Liver (tissue), 9 donors: ENCODE results near the gene PZP. TPM values are rescaled to one million over a fixed set of nuclear protein-coding genes. Genes with fewer than 3 reads are reported as not detected.
"Not testable (repeated sequence)": the region's sequence is repeated elsewhere in the genome, so short reads cannot be mapped to it uniquely, and the experiment has no call there.

ENCODE experiments used
- DNase-seq: peaks from one replicate; pipeline ENCODE4 v3.0.0-alpha.2; 2017; ENCODE audit warnings: low spot score
- H3K27ac ChIP-seq, 2 donors: one replicate each; pipeline ENCODE4 v1.7.0; 2013; ENCODE audit warnings: inconsistent platforms in 2 of 2, low read length in 2 of 2, control low read depth in 1 of 2, low read depth in 1 of 2, mild to moderate bottlenecking in 1 of 2
- H3K27me3 ChIP-seq, 4 donors: one replicate each; pipeline versions ENCODE4 v1.6.1 to v1.7.0; 2013; ENCODE audit warnings: low read length in 3 of 4, inconsistent platforms in 1 of 4, mild to moderate bottlenecking in 1 of 4, moderate library complexity in 1 of 4; ENCODE audit not compliant: control insufficient read depth in 4 of 4, insufficient read depth in 4 of 4
- H3K36me3 ChIP-seq, 4 donors: one replicate each; pipeline versions ENCODE4 v1.6.1 to v1.7.0; 2013; ENCODE audit warnings: low read length in 3 of 4, mild to moderate bottlenecking in 3 of 4, low read depth in 1 of 4, moderate library complexity in 1 of 4; ENCODE audit not compliant: control insufficient read depth in 4 of 4, insufficient read depth in 3 of 4
- H3K4me1 ChIP-seq, 4 donors: one replicate each; pipeline versions ENCODE4 v1.6.1 to v1.7.0; 2013; ENCODE audit warnings: low read length in 3 of 4, mild to moderate bottlenecking in 3 of 4, moderate library complexity in 1 of 4; ENCODE audit not compliant: control insufficient read depth in 4 of 4, insufficient read depth in 4 of 4
- H3K4me3 ChIP-seq, 3 donors: one replicate each; pipeline versions ENCODE4 v1.6.1 to v1.7.0; 2013; ENCODE audit warnings: low read length in 3 of 3, control low read depth in 1 of 3, low read depth in 1 of 3, mild to moderate bottlenecking in 1 of 3
- H3K9ac ChIP-seq, 2 donors: one replicate each; pipeline ENCODE4 v1.7.0; 2013; ENCODE audit warnings: low read length in 2 of 2, mild to moderate bottlenecking in 2 of 2, moderate library complexity in 2 of 2, control low read depth in 1 of 2, low read depth in 1 of 2
- H3K9me3 ChIP-seq, 4 donors: one replicate each; pipeline versions ENCODE4 v1.6.1 to v1.7.0; 2013; ENCODE audit warnings: low read length in 3 of 4; ENCODE audit not compliant: control insufficient read depth in 4 of 4
- ATF3 ChIP-seq: IDR thresholded peaks from 2 replicates; pipeline ENCODE4 v1.6.1; 2016; ENCODE audit warnings: antibody characterized with exemption
- EGR1 ChIP-seq, 2 donors: IDR thresholded peaks; 2 replicates each; pipeline ENCODE4 v1.6.1; 2016 to 2018; ENCODE audit warnings: antibody characterized with exemption in 2 of 2, low read depth in 2 of 2
- FOXA1 ChIP-seq: IDR thresholded peaks from 2 replicates; pipeline ENCODE4 v1.6.1; 2016; ENCODE audit warnings: antibody characterized with exemption
- FOXA2 ChIP-seq: IDR thresholded peaks from 2 replicates; pipeline ENCODE4 v1.6.1; 2016; ENCODE audit warnings: antibody characterized with exemption
- GABPA ChIP-seq, 2 donors: IDR thresholded peaks in 1 of 2; conservative IDR thresholded peaks in 1 of 2; 2 replicates each; pipeline ENCODE4 v1.6.1; 2016; ENCODE audit warnings: antibody characterized with exemption in 2 of 2, mild to moderate bottlenecking in 1 of 2, moderate library complexity in 1 of 2
- HNF4A ChIP-seq, 2 donors: conservative IDR thresholded peaks; 2 replicates each; pipeline ENCODE4 v1.6.1; 2016; ENCODE audit warnings: antibody characterized with exemption in 2 of 2, mild to moderate bottlenecking in 2 of 2
- HNF4G ChIP-seq: IDR thresholded peaks from 2 replicates; pipeline ENCODE4 v1.6.1; 2016; ENCODE audit warnings: antibody characterized with exemption
- JUND ChIP-seq, 2 donors: IDR thresholded peaks; 2 replicates each; pipeline ENCODE4 v1.6.1; 2016; ENCODE audit warnings: antibody characterized with exemption in 2 of 2
- NR2F2 ChIP-seq: IDR thresholded peaks from 2 replicates; pipeline ENCODE4 v1.6.1; 2016; ENCODE audit warnings: antibody characterized with exemption
- RAD21 ChIP-seq, 2 donors: IDR thresholded peaks; 2 replicates each; pipeline ENCODE4 v1.6.1; 2016; ENCODE audit warnings: antibody characterized with exemption in 2 of 2, mild to moderate bottlenecking in 2 of 2
- RXRA ChIP-seq, 2 donors: IDR thresholded peaks; 2 replicates each; pipeline ENCODE4 v1.6.1; 2017 to 2018; ENCODE audit warnings: antibody characterized with exemption in 2 of 2, mild to moderate bottlenecking in 1 of 2
- SP1 ChIP-seq: IDR thresholded peaks from 2 replicates; pipeline ENCODE4 v1.6.1; 2018; ENCODE audit warnings: antibody characterized with exemption, mild to moderate bottlenecking
- TAF1 ChIP-seq: conservative IDR thresholded peaks from 2 replicates; pipeline ENCODE4 v1.6.1; 2016; ENCODE audit warnings: antibody characterized with exemption, mild to moderate bottlenecking
- YY1 ChIP-seq: IDR thresholded peaks from 2 replicates; pipeline ENCODE4 v1.6.1; 2016; ENCODE audit warnings: antibody characterized with exemption, mild to moderate bottlenecking
- whole genome bisulfite sequencing: extraction: QIAGEN DNeasy Blood & Tissue Kit; methylation state at CpG from one replicate; pipeline ENCODE4 v1.1.7; 2013; 5-methylcytosine and 5-hydroxymethylcytosine counted together
- polyA plus RNA-seq, 2 donors: library from polyadenylated mRNA; stranded (reverse) in 1 of 2; unstranded in 1 of 2; fragments of 200-250 nt in 1 of 2; fragments of >200 nt in 1 of 2; fragmentation: Nextera tagmentation in 1 of 2; extraction: Ambion mirVana in 1 of 2; gene quantifications; one replicate each; pipeline versions ENCODE4 v1.2.1 to v1.2.3, GENCODE V29; 2013 to 2015
- total RNA-seq, 2 donors: library from RNA; depleted of rRNA; stranded (reverse); fragments of >200 nt; gene quantifications; one replicate each; pipeline ENCODE4 v1.2.3, GENCODE V29; 2014
- TF ChIP-seq, protein P1 (sequence below): IDR thresholded peaks from 2 replicates; pipeline ENCODE4 v1.6.1; 2016; ENCODE audit warnings: antibody characterized with exemption
- TF ChIP-seq, protein P2 (sequence below): IDR thresholded peaks from 2 replicates; pipeline ENCODE4 v1.6.1; 2016; ENCODE audit warnings: antibody characterized with exemption
- TF ChIP-seq, protein P3 (sequence below): IDR thresholded peaks from 2 replicates; pipeline ENCODE4 v1.6.1; 2016; ENCODE audit warnings: antibody characterized with exemption, mild to moderate bottlenecking
- donor health status: healthy.
- donor health status: healthy.
- donor health status: healthy.
- donor health status: healthy.
- donor health status: healthy.

The PZP gene
- total and polyA plus RNA-seq, 4 donors = 0.05 to 18.7 (median 2.8) TPM

DNA sequence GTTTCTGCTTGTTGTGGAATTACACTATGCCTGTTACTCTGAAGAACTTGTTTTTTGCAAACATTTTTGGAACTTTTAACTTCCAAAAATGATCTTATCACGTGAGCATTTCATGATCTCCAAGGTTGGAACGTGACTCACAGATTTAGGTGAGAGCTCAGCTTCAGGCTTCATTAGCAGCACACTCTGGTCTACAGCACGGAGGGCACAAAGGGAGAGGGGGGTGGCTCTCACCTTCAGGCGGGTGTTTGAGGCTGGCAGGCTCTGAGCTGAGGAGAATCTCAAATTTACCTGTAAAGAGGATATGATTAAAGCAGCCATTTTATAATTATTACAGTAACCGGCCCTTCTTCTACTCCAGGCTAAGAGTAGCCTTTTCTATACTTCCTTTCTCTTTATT, 45.3 kb upstream of the PZP start:
- Histone ChIP-seq H3K36me3 (no peaks in the 10 kb centered on the region), H3K4me3 (no peak overlapping the region), H3K9ac (no peak overlapping the region), H3K27ac (no peak overlapping the region), H3K4me1 (peaks cover 0 to under 1% (median 0%) of the 10 kb centered on the region in 4 donors), H3K9me3 (no peaks in the 10 kb centered on the region), H3K27me3 (no peaks in the 10 kb centered on the region)
- no peak for TF ChIP-seq GABPA (IDR thresholded peaks at IDR 0.05 in 1 of 2, conservative IDR thresholded peaks at IDR 0.05 in 1 of 2)
- TF ChIP-seq RXRA (IDR thresholded peaks at IDR 0.05) = no peak
- DNase-seq = no peak
- WGBS = 53% methylated on average over 5 of the region's 5 CpGs

- H3K9ac ChIP-seq, H3K27ac ChIP-seq, DNase-seq, H3K4me3 ChIP-seq, H3K4me1 ChIP-seq, H3K27me3 ChIP-seq, H3K36me3 ChIP-seq, H3K9me3 ChIP-seq: not testable (repeated sequence)
- 97% methylated on average over 2 of the region's 2 CpGs for WGBS
Observed at GRCh38 chr12:9252791-9253190, 44.6 kb upstream of the PZP start.

DNA sequence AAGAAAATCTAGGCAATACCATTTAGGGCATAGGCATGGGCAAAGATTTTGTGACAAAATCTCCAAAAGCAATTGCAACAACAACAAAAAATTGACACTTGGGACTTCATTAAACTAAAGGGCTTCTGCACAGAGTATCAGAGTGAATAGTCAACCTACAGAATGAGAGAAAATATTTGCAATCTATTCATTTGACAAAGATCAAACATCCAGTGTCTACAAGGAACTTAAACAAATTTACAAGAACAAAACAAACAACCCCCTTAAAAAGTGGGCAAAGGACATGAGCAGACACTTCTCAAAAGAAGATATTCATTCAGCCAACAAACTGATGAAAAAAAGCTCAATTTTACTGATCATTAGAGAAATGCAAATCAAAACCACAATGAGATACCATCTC, 44.1 kb upstream of the PZP start:
- Histone ChIP-seq H3K27me3 (no peaks in the 10 kb centered on the region), H3K4me1 (peaks cover 0 to 3% (median 0%) of the 10 kb centered on the region in 4 donors), H3K9ac (no peak overlapping the region), H3K9me3 (no peaks in the 10 kb centered on the region), H3K27ac (no peak overlapping the region), H3K4me3 (no peak overlapping the region), H3K36me3 (no peaks in the 10 kb centered on the region)
- DNase-seq = no peak
- TF ChIP-seq SP1 = no peak
- TF ChIP-seq, protein P1, sequence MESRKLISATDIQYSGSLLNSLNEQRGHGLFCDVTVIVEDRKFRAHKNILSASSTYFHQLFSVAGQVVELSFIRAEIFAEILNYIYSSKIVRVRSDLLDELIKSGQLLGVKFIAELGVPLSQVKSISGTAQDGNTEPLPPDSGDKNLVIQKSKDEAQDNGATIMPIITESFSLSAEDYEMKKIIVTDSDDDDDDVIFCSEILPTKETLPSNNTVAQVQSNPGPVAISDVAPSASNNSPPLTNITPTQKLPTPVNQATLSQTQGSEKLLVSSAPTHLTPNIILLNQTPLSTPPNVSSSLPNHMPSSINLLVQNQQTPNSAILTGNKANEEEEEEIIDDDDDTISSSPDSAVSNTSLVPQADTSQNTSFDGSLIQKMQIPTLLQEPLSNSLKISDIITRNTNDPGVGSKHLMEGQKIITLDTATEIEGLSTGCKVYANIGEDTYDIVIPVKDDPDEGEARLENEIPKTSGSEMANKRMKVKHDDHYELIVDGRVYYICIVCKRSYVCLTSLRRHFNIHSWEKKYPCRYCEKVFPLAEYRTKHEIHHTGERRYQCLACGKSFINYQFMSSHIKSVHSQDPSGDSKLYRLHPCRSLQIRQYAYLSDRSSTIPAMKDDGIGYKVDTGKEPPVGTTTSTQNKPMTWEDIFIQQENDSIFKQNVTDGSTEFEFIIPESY = no peak
- TF ChIP-seq FOXA2 = no peak
- TF ChIP-seq TAF1 = no peak
- no peak for TF ChIP-seq HNF4G
- no peak for TF ChIP-seq RAD21 (IDR thresholded peaks at IDR 0.05)
- TF ChIP-seq NR2F2 = no peak
- TF ChIP-seq, protein P2, sequence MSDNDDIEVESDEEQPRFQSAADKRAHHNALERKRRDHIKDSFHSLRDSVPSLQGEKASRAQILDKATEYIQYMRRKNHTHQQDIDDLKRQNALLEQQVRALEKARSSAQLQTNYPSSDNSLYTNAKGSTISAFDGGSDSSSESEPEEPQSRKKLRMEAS = no peak
- TF ChIP-seq HNF4A (conservative IDR thresholded peaks at IDR 0.05) = no peak
- no peak for TF ChIP-seq FOXA1
- TF ChIP-seq GABPA (IDR thresholded peaks at IDR 0.05 in 1 of 2, conservative IDR thresholded peaks at IDR 0.05 in 1 of 2) = no peak
- no peak for TF ChIP-seq YY1
- TF ChIP-seq ATF3 = no peak
- TF ChIP-seq RXRA (IDR thresholded peaks at IDR 0.05) = no peak
- no peak for TF ChIP-seq JUND (IDR thresholded peaks at IDR 0.05)
- no peak for TF ChIP-seq EGR1 (IDR thresholded peaks at IDR 0.05; ENCODE audit: low read depth in 2 of 2)
- TF ChIP-seq, protein P3, sequence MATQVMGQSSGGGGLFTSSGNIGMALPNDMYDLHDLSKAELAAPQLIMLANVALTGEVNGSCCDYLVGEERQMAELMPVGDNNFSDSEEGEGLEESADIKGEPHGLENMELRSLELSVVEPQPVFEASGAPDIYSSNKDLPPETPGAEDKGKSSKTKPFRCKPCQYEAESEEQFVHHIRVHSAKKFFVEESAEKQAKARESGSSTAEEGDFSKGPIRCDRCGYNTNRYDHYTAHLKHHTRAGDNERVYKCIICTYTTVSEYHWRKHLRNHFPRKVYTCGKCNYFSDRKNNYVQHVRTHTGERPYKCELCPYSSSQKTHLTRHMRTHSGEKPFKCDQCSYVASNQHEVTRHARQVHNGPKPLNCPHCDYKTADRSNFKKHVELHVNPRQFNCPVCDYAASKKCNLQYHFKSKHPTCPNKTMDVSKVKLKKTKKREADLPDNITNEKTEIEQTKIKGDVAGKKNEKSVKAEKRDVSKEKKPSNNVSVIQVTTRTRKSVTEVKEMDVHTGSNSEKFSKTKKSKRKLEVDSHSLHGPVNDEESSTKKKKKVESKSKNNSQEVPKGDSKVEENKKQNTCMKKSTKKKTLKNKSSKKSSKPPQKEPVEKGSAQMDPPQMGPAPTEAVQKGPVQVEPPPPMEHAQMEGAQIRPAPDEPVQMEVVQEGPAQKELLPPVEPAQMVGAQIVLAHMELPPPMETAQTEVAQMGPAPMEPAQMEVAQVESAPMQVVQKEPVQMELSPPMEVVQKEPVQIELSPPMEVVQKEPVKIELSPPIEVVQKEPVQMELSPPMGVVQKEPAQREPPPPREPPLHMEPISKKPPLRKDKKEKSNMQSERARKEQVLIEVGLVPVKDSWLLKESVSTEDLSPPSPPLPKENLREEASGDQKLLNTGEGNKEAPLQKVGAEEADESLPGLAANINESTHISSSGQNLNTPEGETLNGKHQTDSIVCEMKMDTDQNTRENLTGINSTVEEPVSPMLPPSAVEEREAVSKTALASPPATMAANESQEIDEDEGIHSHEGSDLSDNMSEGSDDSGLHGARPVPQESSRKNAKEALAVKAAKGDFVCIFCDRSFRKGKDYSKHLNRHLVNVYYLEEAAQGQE = no peak
